H1 (cell line): ENCODE results near the gene ATP6V1E1. TPM values are rescaled to one million over a fixed set of nuclear protein-coding genes. Genes with fewer than 3 reads are reported as not detected.

Source experiments
- CTCF ChIA-PET: fragments of 300-600 bp; sonication (Branson Sonifier 250); formaldehyde crosslinking; loops from one replicate; lab custom pipeline; 2021; ENCODE audit not compliant: partially characterized antibody; lab: Charles Lee
- POLR2A ChIA-PET: fragments of 300-600 bp; sonication (Branson Sonifier 250); formaldehyde crosslinking; loops from one replicate; lab custom pipeline; 2021; ENCODE audit warnings: inconsistent platforms; ENCODE audit not compliant: partially characterized antibody; lab: Charles Lee
- DNase-seq, 2 experiments: peaks; one replicate each; pipeline versions ENCODE4 v3.0.0 to v3.0.0-alpha.2; 2010 to 2022; ENCODE audit warnings: low spot score in 2 of 2, low read depth in 1 of 2, mixed read lengths in 1 of 2
- FAIRE-seq: peaks from 2 replicates; lab custom pipeline; 2011; peaks lifted over from hg19 to GRCh38; lab: Jason Lieb, UNC
- H2AFZ ChIP-seq: 2 replicates; pipeline ENCODE4 v1.8.1; 2012; ENCODE audit warnings: low read length, inconsistent platforms
- H2AK5ac ChIP-seq: 2 replicates; pipeline ENCODE4 v1.6.1; 2013; ENCODE audit warnings: low read depth, low read length
- H2BK120ac ChIP-seq: replicated peaks from 2 replicates; pipeline ENCODE3; 2013; ENCODE audit warnings: low read depth, low read length, inconsistent platforms
- H2BK12ac ChIP-seq: 2 replicates; pipeline ENCODE4 v1.6.1; 2013; ENCODE audit warnings: low read depth, low read length
- H2BK15ac ChIP-seq: 2 replicates; pipeline ENCODE4 v1.6.1; 2013; ENCODE audit warnings: low read length
- H2BK20ac ChIP-seq: 2 replicates; pipeline ENCODE4 v1.6.1; 2013; ENCODE audit warnings: low read length
- H2BK5ac ChIP-seq: 2 replicates; pipeline ENCODE4 v1.6.1; 2013; ENCODE audit warnings: low read depth, low read length
- H3K14ac ChIP-seq: 2 replicates; pipeline ENCODE4 v1.6.1; 2013; ENCODE audit warnings: inconsistent platforms; ENCODE audit not compliant: insufficient read length
- H3K18ac ChIP-seq: 2 replicates; pipeline ENCODE4 v1.6.1; 2013; ENCODE audit warnings: low read length; ENCODE audit errors: extremely low read depth
- H3K23ac ChIP-seq: 2 replicates; pipeline ENCODE4 v1.6.1; 2013; ENCODE audit warnings: inconsistent platforms; ENCODE audit not compliant: insufficient read length
- H3K23me2 ChIP-seq: 2 replicates; pipeline ENCODE4 v1.6.1; 2013; ENCODE audit warnings: low read depth, low read length
- H3K27ac ChIP-seq: 2 replicates; pipeline ENCODE4 v1.6.1; 2011; ENCODE audit warnings: low read depth, low read length, inconsistent platforms
- H3K27me3 ChIP-seq, 4 experiments: replicated peaks in 1 of 4; 1 replicate in 1 of 4; 2 replicates in 3 of 4; pipeline versions ENCODE4 v1.6.1 to v1.8.1; 2011 to 2013; ENCODE audit warnings: low read length in 3 of 4, mild to moderate bottlenecking in 3 of 4, inconsistent platforms in 2 of 4, mixed read lengths in 2 of 4, moderate library complexity in 1 of 4; ENCODE audit not compliant: control insufficient read depth in 3 of 4, insufficient read depth in 3 of 4; ENCODE audit errors: extremely low read depth in 1 of 4
- H3K36me3 ChIP-seq, 4 experiments: 2 replicates each; pipeline versions ENCODE4 v1.6.1 to v1.8.1; 2011 to 2013; ENCODE audit warnings: mild to moderate bottlenecking in 4 of 4, low read length in 3 of 4, moderate library complexity in 2 of 4, control low read depth in 1 of 4, inconsistent platforms in 1 of 4; ENCODE audit not compliant: insufficient read depth in 4 of 4, control insufficient read depth in 2 of 4
- H3K4ac ChIP-seq: replicated peaks from 2 replicates; pipeline ENCODE3; 2013; ENCODE audit warnings: low read length, low read depth, mixed read lengths, inconsistent platforms; ENCODE audit not compliant: insufficient read length
- H3K4me1 ChIP-seq, 4 experiments: replicated peaks in 1 of 4; 1 replicate in 1 of 4; 2 replicates in 3 of 4; pipeline versions ENCODE4 v1.6.1 to v1.8.1; 2011 to 2013; ENCODE audit warnings: low read length in 3 of 4, inconsistent platforms in 2 of 4, mixed read lengths in 1 of 4; ENCODE audit not compliant: insufficient read depth in 4 of 4, control insufficient read depth in 3 of 4
- H3K4me2 ChIP-seq, 2 experiments: 2 replicates each; pipeline versions ENCODE4 v1.6.1 to v1.8.1; 2011 to 2013; ENCODE audit warnings: low read depth in 2 of 2, low read length in 2 of 2, control low read depth in 1 of 2, inconsistent platforms in 1 of 2, mild to moderate bottlenecking in 1 of 2; ENCODE audit not compliant: insufficient read depth in 1 of 2
- H3K4me3 ChIP-seq, 4 experiments: fragments of 200-600, 300-600 bp in 1 of 4; sonication (generic), shearing (Covaris generic), sonication (Bioruptor Twin) in 1 of 4; 2 replicates each; pipeline versions ENCODE4 v1.5.1 to v1.8.1; 2011 to 2016; ENCODE audit warnings: low read length in 4 of 4, low read depth in 3 of 4, control low read depth in 2 of 4, inconsistent platforms in 2 of 4, mild to moderate bottlenecking in 2 of 4, mixed read lengths in 1 of 4, moderate library complexity in 1 of 4; ENCODE audit not compliant: insufficient read depth in 2 of 4; ENCODE audit errors: extremely low read depth in 1 of 4
- H3K56ac ChIP-seq: replicated peaks from 2 replicates; pipeline ENCODE3; 2013; ENCODE audit warnings: low read depth, mild to moderate bottlenecking, mixed read lengths, low read length, inconsistent platforms; ENCODE audit not compliant: insufficient read length
- H3K79me1 ChIP-seq: 2 replicates; pipeline ENCODE4 v1.6.1; 2013; ENCODE audit warnings: low read depth, low read length, control low read depth
- H3K79me2 ChIP-seq, 2 experiments: 2 replicates each; pipeline versions ENCODE4 v1.6.1 to v1.8.1; 2012 to 2013; ENCODE audit warnings: low read length in 2 of 2, mild to moderate bottlenecking in 2 of 2, inconsistent platforms in 1 of 2; ENCODE audit not compliant: insufficient read depth in 2 of 2, control insufficient read depth in 1 of 2
- H3K9ac ChIP-seq, 4 experiments: replicated peaks in 1 of 4; 1 replicate in 1 of 4; 2 replicates in 3 of 4; pipeline versions ENCODE4 v1.6.1 to v1.8.1; 2011 to 2013; ENCODE audit warnings: low read depth in 3 of 4, low read length in 3 of 4, control low read depth in 2 of 4, mild to moderate bottlenecking in 2 of 4, moderate library complexity in 2 of 4, inconsistent platforms in 1 of 4; ENCODE audit errors: extremely low read depth in 1 of 4
- H3K9me3 ChIP-seq, 2 experiments: 2 replicates each; pipeline versions ENCODE4 v1.6.1 to v1.8.1; 2012 to 2013; ENCODE audit warnings: mild to moderate bottlenecking in 2 of 2, moderate library complexity in 2 of 2, control low read depth in 1 of 2, inconsistent platforms in 1 of 2, low read depth in 1 of 2, low read length in 1 of 2, mixed read lengths in 1 of 2; ENCODE audit not compliant: insufficient read depth in 2 of 2
- H4K20me1 ChIP-seq, 2 experiments: replicated peaks in 1 of 2; 2 replicates each; pipeline versions ENCODE3 to v1.8.1; 2011 to 2013; ENCODE audit warnings: inconsistent platforms in 2 of 2, low read length in 2 of 2, mild to moderate bottlenecking in 1 of 2; ENCODE audit not compliant: insufficient read depth in 2 of 2, control insufficient read depth in 1 of 2
- H4K5ac ChIP-seq: 2 replicates; pipeline ENCODE4 v1.6.1; 2013; ENCODE audit warnings: low read length, low read depth, mixed read lengths, inconsistent platforms; ENCODE audit not compliant: insufficient read length
- H4K8ac ChIP-seq: 2 replicates; pipeline ENCODE4 v1.8.0; 2013; ENCODE audit warnings: mild to moderate bottlenecking, moderate library complexity, low read length, inconsistent platforms; ENCODE audit not compliant: insufficient read depth; ENCODE audit errors: extremely low read depth
- H4K91ac ChIP-seq: replicated peaks from 2 replicates; pipeline ENCODE3; 2013; ENCODE audit warnings: low read length, mixed read lengths, inconsistent platforms; ENCODE audit not compliant: insufficient read length
- CEBPB ChIP-seq: IDR thresholded peaks from 2 replicates; pipeline ENCODE4 v1.6.1; 2012; ENCODE audit warnings: low read depth, low read length
- CHD1 ChIP-seq: IDR thresholded peaks from 2 replicates; pipeline ENCODE4 v1.6.1; 2012; ENCODE audit warnings: low read depth, low read length, improper control_type of control experiment
- CHD2 ChIP-seq: IDR thresholded peaks from 2 replicates; pipeline ENCODE4 v1.6.1; 2012; ENCODE audit warnings: low read length, improper control_type of control experiment
- EZH2 ChIP-seq: fragments of 200-600 bp; sonication (generic); IDR thresholded peaks from 2 replicates; pipeline ENCODE4 v1.7.1; 2012; ENCODE audit warnings: low read depth, mild to moderate bottlenecking, moderate library complexity, low read length, inconsistent platforms; ENCODE audit not compliant: severe bottlenecking
- NANOG ChIP-seq: IDR thresholded peaks from 2 replicates; pipeline ENCODE4 v1.6.1; 2011; ENCODE audit warnings: low read length, low read depth, mild to moderate bottlenecking, inconsistent platforms; ENCODE audit not compliant: insufficient read depth, poor library complexity, severe bottlenecking
- NRF1 ChIP-seq: IDR thresholded peaks from 2 replicates; pipeline ENCODE4 v1.6.1; 2011; ENCODE audit warnings: mild to moderate bottlenecking, low read depth, low read length, improper control_type of control experiment
- PHF8 ChIP-seq: fragments of 200-600 bp; sonication (generic); conservative IDR thresholded peaks from 2 replicates; pipeline ENCODE4 v1.7.1; 2012; ENCODE audit warnings: low read depth, mild to moderate bottlenecking, inconsistent platforms, low read length, moderate library complexity
- SIN3A ChIP-seq, 2 experiments: IDR thresholded peaks in 1 of 2; conservative IDR thresholded peaks in 1 of 2; 2 replicates each; pipeline ENCODE4 v1.6.1; 2011 to 2012; ENCODE audit warnings: low read length in 2 of 2, improper control_type of control experiment in 1 of 2, low read depth in 1 of 2, mild to moderate bottlenecking in 1 of 2
- SIRT6 ChIP-seq: IDR thresholded peaks from one replicate; pipeline ENCODE4 v1.7.1; 2012; ENCODE audit warnings: low read length, inconsistent platforms
- SIX5 ChIP-seq: IDR thresholded peaks from 2 replicates; pipeline ENCODE4 v1.6.1; 2011; ENCODE audit warnings: mild to moderate bottlenecking, low read depth, low read length
- ZNF274 ChIP-seq: IDR thresholded peaks from 2 replicates; pipeline ENCODE4 v1.7.0; 2012; ENCODE audit warnings: low read length, borderline replicate concordance; ENCODE audit errors: extremely low read depth
- WGBS, 2 experiments: shearing (Covaris generic) in 1 of 2; methylation state at CpG; one replicate each; pipeline versions ENCODE4 v1.1.6 to v1.1.7; 2013 to 2015; ENCODE audit warnings: low lambda C conversion rate in 2 of 2, mixed read lengths in 2 of 2, inconsistent platforms in 1 of 2, low coverage in 1 of 2, missing lambda C conversion rate in 1 of 2; ENCODE audit not compliant: insufficient replicate concordance in 2 of 2, insufficient coverage in 1 of 2, insufficient read length in 1 of 2; ENCODE audit errors: extremely low coverage in 1 of 2, missing lambda C conversion rate in 1 of 2; 5-methylcytosine and 5-hydroxymethylcytosine counted together
- polyA plus RNA-seq, 7 experiments: library from polyadenylated mRNA; depleted of rRNA in 3 of 7; stranded (reverse) in 5 of 7; unstranded in 2 of 7; fragments of >200 nt in 5 of 7; fragments of 200-250 nt in 2 of 7; gene quantifications; 1 replicate in 5 of 7; 2 replicates in 1 of 7; 4 replicates in 1 of 7; pipeline versions ENCODE4 v1.2.1 to v1.2.3, GENCODE V29; 2011 to 2013; ENCODE audit warnings: missing spikeins in 2 of 7, mixed read lengths in 2 of 7
- total RNA-seq: library from RNA; stranded (reverse); fragmentation: NEBNext Ultra II Directional; extraction: Animal tissue kit (Norgen Biotek cat#: 25700); gene quantifications from 2 replicates; pipeline ENCODE4 v1.2.1, GENCODE V29; 2021

ATP6V1E1 gene
- total and polyA plus RNA-seq, 2 of the 8 experiments (the other 6 are each of a cell fraction or from before 2014, with no cell fraction given) = 80.4 to 88.1 TPM

- ChIA-PET CTCF (interaction anchor here (0.6 to 1.1 kb wide), 2 partner anchors 102 to 244 kb away, joined by 3 read pairs; no protein-coding TSS in a partner anchor), POLR2A (interaction anchor here (0.7 to 1.3 kb wide), 18 partner anchors 9 to 519 kb away, joined by 3 to 8 read pairs (median 4); no protein-coding TSS in a partner anchor)
- H2BK120ac ChIP-seq = peak within 1 kb of the TSS; percentile 75
- peak within 1 kb of the TSS; percentile 32; the same call in 1 of the 2 replicates for H2BK12ac ChIP-seq
- H3K27ac ChIP-seq = peak within 1 kb of the TSS; percentile 91
- peak within 1 kb of the TSS; percentile 90 for H2BK5ac ChIP-seq
- peaks cover 0 to 4% (median 0%) of the 10 kb centered on the region in 4 experiments; a peak in 1 of 8 replicates for H3K36me3 ChIP-seq
- H4K5ac ChIP-seq = peak within 1 kb of the TSS; percentile 92
- FAIRE-seq (no peak), DNase-seq (peak; percentile 83 to 95)
- H3K4me2 ChIP-seq = peak within 1 kb of the TSS; percentile 77 to 88
- H3K9ac ChIP-seq = peak within 1 kb of the TSS; percentile 88 to 96 (median 93)
- H3K23ac ChIP-seq = peak within 1 kb of the TSS; percentile 59
- H4K91ac ChIP-seq = peak within 1 kb of the TSS; percentile 89
- H3K56ac ChIP-seq = peak within 1 kb of the TSS; percentile 71
- H4K8ac ChIP-seq = peak within 1 kb of the TSS; percentile 98
- 3% methylated on average over 59 of the region's 70 CpGs; no CpG with 5 or more reads in 1 of the 2 experiments for WGBS, 2 experiments
- peaks cover 0 to 4% (median 1%) of the 10 kb centered on the region in 4 experiments; a peak in 3 of 7 replicates for H3K4me1 ChIP-seq
- peak within 1 kb of the TSS; percentile 80 for H3K18ac ChIP-seq
- H3K9me3 ChIP-seq = no peaks in the 10 kb centered on the region
- no peaks in the 10 kb centered on the region for H3K79me1 ChIP-seq
- no peak within 1 kb of the TSS for H2BK15ac ChIP-seq
- peaks cover 0 to 18% of the 10 kb centered on the region in 2 experiments; a peak in 3 of 4 replicates for H3K79me2 ChIP-seq
- no peak within 1 kb of the TSS for H3K14ac ChIP-seq
- peak within 1 kb of the TSS; percentile 96 for H3K4ac ChIP-seq
- H4K20me1 ChIP-seq = no peaks in the 10 kb centered on the region
- H2AFZ ChIP-seq = peak within 1 kb of the TSS; percentile 93
- H2AK5ac ChIP-seq = peak within 1 kb of the TSS; percentile 75; the same call in 1 of the 2 replicates
- no peaks in the 10 kb centered on the region for H3K27me3 ChIP-seq
- H2BK20ac ChIP-seq = no peak within 1 kb of the TSS
- peak within 1 kb of the TSS; percentile 63 to 99 (median 94) for H3K4me3 ChIP-seq
- peaks cover 10% of the 10 kb centered on the region for H3K23me2 ChIP-seq
- TF ChIP-seq ZNF274 (no peak), SIRT6 (no peak), CHD1 (no peak), EZH2 (no peak), NANOG (no peak), CEBPB (peak; percentile 47; the same call in 1 of the 2 replicates), CHD2 (no peak), SIN3A (conservative IDR thresholded peaks at IDR 0.05 in 1 of 2, IDR thresholded peaks at IDR 0.05 in 1 of 2; ENCODE audit: low read depth in 1 of 2, low read length in 2 of 2) (peak in 1 of 2 experiments; percentile 66; a peak in 2 of 4 replicates), SIX5 (no peak), PHF8 (peak; percentile 93), NRF1 (no peak)
These were observed 10.1 kb upstream of the ATP6V1E1 start, which contains the start of gene BCL2L13 for GRCh38 chr22:17638432-17639246. TSS of gene BCL2L13 (plus strand) at chr22:17638757. CDS start at chr22:17655712, 16,955 bp downstream.
